CD4-positive, alpha-beta T cell treated with Interleukin-4 for 1 hour (primary cell): ENCODE measurements around the gene IL4R.
"Not testable (repeated sequence)": the region's sequence is repeated elsewhere in the genome, so short reads cannot be mapped to it uniquely, and the experiment has no call there.

Experiments used
- DNase-seq, 2 donors: peaks; one replicate each; pipeline ENCODE4 v3.0.0-alpha.2; 2020 to 2022

The IL4R gene

DNA sequence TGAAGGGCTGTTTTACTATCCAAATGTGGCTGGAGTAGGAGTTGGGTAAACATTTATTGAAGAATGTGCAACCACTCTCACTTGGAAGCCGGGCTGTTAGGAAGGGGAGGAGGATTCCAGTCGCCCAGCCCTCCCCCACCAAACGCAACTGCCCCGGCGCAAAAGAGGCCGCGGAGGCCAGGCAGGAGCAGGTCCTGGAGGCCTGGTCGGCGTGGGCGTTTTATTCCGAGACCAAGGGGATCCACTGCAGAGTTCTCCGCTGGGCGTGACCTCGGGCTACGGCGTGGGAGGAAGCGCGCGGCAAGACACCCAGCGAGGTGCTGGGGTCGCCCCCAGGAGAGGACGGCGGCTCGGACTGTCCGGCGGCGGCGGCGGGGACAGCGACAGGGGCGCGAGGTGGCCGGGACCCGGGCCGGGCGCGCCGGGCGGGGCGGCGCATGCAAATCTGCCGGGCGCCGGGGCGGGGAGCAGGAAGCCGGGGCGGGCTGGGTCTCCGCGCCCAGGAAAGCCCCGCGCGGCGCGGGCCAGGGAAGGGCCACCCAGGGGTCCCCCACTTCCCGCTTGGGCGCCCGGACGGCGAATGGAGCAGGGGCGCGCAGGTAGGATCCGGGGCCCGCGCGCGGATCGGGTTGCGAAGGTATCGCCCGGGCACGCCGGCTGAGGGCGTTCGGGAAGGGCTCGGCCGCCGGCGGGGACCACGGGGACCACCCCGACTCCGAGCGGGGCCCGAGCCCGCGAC lies at the start of gene IL4R:
TSS of gene IL4R (plus strand) at position 553 of the 739 bp plus-strand sequence. CDS start 26,230 bp downstream, outside the sequence.
- DNase-seq = peak; percentile 67 to 69

DNA sequence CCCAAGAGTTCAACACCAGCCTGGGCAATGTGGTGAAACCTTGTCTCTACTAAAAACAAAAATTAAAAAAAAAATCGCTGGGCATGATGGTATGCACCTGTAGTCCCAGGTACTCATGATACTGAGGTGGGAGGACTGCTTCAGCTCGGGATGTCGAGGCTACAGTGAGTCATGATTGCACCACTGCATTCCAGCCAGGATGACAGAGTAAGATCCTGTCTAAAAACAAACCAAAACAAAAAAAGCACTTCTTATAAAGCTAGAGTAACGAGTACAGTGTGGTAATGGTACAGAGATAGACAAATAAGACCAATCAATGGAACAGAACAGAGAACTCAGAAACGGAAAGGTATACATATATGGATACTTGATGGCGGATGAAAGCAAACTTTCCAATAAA lies 49.6 kb upstream of the IL4R start:
- DNase-seq = no peak

DNA sequence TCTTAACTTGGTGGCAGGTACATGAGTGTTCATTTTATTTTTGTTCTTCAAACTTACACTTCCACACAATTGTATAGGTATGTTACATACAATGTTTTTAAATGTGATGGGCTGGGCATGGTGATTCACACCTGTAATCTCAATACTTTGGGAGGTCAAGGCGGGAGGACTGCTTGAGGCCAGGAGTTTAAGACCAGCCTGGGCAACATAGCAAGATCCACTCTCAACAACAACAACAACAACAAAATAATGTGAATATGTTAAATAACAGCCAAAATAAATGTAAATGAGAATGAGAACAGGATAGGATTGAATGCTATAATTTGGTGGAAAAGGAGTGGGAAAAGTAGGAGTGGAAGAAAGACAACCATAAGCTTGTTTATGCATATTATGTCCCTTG lies 47.8 kb upstream of the IL4R start:
- DNase-seq = no peak

DNA sequence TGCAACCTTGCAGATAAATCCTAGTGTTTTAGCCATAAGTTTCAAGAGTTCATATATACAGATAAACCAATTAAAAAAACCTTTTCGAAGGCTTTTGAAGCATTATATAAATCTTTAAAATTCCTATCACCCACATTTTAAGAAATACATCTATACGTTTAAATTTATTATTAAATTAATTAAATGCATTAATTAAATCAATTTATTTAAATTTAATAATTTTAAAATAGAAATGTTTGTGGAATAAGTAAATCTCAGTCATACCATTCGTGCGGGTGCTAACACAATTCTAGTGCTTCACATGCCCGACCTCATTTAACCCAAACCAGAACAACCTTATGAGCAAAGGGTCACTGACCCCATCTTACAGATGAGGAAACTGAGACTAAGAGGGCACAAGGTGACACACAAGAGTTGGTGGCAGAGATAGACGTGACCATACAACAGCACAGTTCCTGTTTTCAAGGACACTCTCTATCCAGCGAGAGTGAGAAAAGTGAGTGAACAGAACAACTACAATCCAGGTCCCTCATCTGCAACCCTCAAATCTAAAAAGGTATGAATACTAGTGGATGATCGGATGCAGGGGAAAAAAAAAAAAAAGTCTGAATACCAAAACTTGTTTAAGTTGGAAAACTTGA lies 46.6 kb upstream of the IL4R start:
- no peak for DNase-seq

DNA sequence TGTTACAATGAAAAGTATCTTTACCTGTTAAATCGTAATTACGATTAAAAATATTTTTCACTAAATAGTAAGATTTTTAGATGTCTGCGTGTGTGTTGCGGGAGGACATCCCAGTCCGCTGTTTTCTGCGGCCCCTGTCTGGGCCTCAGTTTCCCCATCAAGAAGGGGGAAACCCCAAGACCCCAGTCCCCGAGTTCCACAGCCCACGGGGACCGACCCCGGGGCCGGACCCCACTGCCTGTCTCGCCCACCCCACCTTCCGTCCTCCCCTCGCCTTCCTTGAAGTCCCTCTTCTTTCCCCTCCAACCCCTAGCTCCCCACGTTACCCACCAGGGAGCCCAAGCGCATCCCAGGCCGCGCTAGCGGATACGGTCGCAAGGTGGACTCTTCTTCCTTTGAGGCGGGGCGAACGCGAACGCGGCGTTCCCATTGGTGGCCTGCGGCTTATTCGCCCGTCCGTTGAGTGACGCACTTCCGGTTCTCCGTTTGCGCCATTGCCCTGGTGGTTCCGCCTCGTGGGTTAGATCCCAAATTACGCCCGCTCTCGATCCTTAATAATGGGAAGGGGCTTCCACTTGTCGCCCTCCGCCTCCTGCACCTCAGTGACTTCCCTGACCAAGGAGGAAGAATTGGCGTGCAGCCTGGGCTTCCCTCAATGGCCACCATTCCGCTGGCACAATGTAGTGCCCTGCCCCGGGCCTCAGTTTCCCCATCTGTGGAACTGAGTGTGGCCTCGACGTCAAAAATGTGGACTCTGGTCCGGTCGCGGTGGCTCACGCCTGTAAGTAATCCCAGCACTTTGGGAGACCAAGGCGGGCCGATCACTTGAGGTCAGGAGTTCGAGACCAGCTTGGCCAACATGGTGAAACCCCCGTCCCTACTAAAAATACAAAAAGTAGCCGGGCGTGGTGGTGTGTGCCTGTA lies 45.1 kb upstream of the IL4R start, which contains the start of gene NSMCE1:
TSS of gene NSMCE1 (minus strand) at position 397 of the 924 bp plus-strand sequence. CDS start 11,202 bp downstream, outside the sequence.
- DNase-seq = peak; percentile 96 to 97

DNA sequence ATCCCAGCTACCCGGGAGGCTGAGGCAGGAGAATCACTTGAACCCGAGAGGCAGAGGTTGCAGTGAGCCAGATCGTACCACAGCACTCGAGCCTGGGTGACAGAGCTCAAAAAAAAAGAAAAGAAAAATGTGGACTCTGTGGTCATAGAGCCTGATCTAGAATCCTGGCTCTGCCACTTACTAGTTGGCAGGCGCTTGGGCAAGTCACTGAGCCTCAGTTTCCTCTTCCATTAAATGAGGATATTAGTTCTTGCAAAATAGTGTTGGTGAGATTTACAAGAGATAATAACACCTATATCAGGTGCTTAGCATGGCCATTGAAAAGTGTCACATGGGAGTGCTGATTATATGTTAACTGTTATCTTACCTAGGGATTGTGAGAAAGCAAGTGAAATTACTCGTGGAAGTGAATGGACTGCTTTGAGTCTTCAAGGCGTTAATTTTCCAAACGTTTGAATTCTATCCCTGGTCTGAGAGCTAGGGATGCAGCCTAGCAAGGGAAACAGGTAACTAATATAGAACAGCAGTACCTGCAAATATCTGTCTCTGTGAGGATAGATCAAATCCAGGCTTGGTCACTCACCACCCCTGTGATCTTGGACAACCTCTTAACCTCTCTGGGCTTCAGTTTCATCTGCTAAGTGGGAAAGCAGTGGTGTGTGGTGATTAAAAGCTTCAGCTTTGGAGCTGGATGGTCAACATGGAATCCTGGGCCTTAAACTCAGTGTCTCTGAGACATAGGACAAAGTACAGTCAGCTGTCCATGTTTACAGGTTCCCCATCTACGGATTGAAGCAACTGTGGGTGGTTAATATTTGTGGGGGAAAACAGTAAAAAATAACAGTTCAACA lies 44.2 kb upstream of the IL4R start:
- no peak for DNase-seq

DNA sequence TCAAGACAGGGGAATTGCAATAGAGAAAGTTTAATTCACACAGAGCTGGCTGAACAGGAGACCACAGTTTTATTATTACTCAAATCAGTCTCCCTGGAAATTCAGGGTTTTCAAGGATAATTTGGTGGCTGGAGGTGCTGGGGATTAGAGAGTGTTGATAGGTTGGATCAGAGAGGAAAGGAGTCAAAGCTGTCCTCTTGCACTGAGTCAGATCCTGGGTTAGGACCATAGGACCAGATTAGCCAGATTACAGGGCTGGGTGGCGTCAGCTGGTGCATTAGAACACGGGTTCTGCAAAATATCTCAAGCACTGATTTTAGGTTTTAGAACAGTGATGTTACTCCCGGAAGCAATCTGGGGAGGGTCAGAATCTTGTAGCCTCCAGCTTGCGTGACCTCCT lies 43.4 kb upstream of the IL4R start:
- DNase-seq = no peak

DNA sequence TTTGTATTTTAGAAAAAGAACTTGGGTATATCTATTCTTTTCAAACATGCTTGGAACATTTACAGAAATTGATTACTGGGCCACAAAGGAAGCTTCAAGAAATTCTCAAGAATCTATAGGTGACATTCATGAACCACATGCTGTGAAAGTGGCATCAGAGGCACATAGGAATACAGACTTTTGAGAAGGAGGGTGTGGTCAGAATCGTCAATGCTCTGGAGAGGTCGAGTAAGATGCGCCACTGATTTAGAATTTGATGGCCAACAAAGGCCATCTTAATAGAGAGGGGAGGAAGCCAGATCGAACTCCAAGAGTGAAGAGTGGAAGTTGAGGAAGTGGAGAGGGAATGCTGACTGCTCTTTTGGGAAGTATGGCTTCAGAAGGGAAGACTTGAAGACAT lies 41.7 kb upstream of the IL4R start:
- no peak for DNase-seq

DNA sequence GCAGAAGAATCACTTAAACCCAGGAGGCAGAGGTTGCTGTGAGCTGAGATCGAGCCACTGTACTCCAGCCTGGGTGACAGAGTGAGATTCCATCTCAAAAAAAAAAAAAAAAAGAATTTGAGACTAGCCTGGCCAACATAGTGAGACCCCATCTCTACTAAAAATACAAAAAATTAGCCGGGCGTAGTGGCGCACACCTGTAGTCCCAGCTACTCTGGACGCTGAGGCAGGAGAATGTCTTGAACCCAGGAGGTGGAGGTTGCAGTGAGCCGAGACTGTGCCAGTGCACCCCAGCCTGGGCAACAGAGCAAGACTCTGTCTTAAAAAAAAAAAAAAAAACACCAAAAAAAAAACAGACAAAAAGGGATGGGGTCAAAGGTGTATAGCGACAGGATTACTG lies 41.1 kb upstream of the IL4R start:
- DNase-seq = not testable (repeated sequence)

DNA sequence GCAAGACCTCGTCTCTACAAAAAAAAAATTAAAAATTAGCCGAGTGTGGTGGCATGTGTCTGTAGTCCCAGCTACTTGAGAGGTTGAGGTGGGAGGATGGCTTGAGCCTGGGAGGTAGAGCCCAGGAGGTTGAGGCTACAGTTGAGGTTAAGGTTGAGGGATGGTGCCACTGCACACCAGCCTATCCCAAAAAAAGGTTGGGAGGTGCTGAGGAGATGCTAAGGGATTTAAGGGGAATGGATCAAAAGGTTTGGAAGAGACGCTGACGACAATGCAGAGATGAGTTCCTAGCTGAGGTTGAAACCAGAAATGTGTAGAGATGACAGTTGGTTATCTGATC lies 40.5 kb upstream of the IL4R start:
- no peak for DNase-seq

DNA sequence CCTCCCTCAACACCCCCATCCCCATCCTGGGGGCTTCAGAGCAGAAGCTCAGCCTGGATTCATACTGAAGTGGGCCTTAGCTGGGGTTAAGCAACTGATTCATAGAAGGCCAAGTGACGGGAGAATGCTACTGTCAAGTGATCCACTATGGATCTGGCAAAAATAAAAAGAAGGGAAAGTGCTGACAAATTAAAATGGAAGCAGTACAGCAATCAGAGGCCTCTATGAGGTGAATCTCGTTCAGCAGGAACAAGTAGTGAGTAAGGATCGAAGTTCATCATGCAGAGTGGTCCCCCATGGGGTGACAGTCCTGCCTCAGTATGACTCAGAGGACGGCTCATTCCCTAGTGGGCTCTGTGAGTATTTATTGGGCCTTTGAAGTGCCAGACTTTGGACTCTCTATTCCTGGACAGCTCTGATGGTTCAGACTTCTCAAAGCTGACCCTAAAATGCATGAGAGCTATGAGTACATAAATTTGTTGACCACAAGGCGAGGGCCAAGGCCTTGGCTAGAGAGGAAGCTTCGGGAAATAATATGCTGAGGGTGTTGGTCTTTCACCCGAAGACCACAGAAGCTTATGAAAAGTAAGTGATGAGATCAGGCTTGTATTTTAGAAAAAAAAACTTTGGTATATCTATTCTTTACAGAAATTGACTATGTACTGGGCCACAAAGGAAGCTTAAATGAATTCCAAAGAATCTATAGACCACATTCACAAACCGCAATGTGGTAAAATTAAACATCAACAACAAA lies 39.9 kb upstream of the IL4R start:
- peak; percentile 49 to 82 for DNase-seq

DNA sequence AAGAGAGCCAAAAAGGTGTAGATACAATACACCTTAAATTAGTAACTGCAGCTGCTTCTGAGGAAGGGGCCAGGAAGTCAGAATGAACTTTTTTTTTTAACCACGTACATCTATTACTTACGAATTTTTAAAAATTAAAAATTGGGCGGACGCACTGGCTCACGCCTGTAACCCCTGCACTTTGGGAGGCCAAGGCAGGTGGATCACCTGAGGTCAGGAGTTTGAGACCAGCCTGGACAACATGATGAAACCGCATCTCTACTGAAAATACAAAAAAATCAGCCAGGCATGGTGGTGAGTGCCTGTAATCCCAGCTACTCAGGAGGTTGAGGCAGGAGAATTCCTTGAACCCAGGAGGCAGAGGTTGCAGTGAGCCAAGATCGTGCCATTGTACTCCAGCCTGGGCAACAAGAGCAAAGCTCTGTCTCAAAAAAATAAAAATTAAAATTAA lies 39.3 kb upstream of the IL4R start:
- peak in 1 of 2 donors; percentile 60 for DNase-seq

DNA sequence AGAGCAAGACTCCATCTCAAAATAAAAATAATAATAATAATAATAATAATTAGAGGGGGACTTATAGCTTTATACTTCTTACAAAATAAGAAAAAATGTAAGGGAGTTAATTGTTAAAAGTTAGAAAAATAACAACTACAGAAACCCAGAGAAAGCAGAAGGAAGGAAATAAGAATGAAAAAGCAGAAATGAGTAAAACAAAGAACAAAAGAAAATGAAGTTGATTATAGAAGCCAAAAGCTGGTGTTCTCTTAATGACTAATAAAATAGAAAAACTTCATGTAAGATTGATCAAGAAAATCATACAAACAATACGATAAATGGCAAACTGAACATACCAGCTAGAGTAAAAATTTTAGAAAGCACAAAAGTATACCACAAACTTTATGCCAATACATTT lies 38.4 kb upstream of the IL4R start:
- DNase-seq = no peak

DNA sequence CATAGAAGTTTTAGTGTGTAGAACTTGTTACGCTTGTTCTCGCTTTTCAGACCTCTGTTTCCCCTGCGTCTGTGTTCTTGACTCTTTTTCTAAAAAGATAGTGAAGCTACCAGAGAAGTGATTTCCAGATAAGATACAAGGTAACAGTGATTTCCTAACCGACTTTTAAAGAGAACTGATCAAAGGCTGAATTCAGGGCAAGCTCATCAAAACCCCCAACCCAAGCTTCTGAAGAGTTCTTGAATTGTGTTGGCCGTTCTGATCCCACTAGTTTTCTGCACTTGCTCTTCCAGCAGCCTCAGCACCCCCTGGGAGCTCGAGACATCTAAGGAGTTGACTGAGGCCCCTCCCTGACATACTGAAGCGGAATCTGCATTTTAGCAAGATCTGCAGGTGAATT lies 32.5 kb upstream of the IL4R start:
- DNase-seq = peak; percentile 66 to 67

DNA sequence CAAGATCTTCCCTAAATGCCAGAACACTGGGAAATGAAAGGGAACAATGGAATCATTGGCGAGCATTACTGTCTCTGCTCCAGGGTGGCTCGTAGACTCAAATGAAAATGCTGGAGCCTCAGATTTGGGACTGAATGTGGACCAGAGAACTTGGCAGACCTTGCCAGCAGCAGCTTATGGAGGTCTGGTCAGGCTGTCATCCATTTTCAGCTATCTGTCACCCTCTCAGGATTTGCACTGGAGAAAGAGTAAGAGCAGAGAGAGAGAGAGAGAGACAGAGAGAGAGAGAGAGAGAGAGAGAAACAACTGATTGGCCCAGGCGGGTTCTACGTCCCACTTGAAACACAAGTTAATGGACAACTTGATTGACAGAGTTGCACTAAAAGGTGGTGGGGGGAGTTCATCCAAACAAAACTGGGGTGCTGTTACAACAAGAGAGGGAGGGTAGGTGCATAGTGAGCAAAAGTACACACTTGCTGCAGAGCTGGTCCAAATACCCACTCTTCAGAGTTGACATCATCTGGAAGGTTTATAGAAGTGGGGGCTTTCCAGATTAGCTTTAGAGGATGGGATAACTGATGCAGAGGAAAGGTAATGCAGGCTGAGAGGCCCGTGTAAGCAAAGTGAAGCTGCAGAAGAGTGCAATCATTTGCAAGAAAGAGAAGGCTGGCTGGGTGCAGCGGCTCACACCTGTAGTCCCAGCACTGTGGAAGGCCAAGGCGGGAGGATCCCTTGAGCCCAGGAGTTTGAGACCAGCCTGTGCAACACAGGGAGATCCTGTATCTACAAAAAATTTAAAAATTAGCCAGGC lies 28.7 kb upstream of the IL4R start:
- no peak for DNase-seq

DNA sequence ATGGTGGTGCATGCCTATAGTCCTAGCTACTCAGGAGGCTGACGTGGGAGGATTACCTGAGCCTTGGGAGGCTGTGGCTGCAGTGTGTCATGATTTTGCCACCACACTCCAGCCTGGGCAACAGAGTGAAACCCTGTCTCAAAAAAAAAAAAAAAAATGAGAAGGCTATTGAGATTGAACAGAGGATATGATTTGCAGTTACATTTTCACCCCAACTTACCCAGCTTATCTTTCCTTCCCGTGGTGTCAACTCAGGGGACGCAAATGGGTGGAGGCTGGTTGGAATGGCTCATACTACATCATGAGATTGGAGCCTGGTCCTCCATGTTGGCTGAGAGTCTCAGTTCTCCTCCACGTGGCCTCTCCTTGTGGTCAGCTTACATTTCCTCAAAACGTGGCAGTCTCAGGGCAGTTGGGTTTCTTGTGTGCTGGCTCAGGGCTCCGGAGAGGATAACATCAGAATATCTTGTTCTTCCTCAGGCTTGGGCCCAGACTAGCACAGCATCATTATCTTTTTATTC lies 28.0 kb upstream of the IL4R start:
- no peak for DNase-seq

DNA sequence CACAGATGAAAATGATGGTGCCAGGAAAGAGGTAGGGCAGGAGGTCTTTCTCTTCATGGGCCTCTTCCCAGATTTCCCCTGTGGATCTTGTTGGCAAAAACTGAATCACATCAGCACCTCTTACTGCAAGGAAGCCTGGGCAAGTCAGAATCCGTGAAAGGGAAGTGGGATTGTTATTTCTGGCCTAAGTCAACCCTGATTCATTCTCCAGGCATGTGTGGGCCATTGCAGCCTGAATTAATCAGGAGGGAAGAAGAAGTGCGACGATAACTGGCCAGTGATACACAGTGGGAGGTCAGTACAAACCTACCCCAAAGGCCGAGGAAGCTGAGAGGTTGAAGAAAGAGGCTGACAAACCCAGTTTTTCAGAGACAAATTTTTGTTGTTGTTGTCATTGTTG lies 27.3 kb upstream of the IL4R start:
- DNase-seq = no peak

DNA sequence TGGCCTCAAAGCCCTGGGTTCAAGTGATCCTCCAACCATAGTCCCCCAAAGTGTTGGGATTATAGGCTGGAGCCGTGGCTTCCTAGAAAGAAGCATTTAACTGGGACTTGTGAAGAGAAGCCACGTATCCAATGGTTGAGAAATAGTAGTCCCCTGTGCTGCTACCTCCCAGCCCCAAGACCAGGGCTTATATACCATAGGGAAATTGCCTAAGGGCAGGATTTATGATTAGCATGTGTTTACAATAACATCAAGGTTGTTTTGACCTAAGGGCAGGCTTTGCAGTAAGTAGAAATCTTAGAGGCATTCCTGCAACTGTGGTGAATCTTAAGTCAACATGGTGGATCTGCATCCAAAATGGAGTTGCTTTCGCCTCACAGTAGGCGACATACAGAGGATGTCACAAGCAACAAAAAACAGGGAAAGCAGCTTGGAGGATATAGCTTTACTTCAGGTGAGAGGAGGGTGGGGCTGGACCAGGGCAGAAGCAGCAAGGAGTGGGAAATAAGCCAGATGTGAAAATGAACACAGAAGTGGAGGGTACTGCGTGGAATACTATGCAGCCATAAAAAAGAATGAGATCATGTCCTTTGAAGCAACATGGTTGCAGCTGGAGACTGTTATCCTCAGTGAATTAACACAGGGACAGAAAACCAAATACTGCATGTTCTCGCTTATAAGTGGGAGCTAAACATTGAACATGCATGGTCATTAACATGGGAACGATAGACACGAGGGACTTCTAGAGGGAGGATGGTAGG lies 26.5 kb upstream of the IL4R start:
- no peak for DNase-seq

DNA sequence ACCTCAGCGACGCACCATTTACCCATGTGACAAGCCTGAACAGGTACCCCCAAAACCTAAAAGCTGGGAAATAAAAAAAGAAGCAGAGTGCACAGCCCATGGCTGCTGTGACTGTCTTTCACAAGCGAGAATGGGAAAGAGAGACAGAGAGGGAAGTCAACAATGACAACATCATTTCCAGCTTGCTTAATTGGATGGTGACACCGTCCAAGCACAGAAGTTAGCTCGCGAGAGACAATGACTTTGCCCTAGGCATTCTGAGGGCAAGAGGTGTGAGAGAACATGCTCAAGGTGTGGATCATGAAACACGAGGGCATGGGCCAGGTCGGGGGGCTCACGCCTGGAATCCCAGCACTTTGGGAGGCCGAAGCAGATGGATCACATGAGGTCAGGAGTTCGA lies 25.9 kb upstream of the IL4R start:
- no peak for DNase-seq

DNA sequence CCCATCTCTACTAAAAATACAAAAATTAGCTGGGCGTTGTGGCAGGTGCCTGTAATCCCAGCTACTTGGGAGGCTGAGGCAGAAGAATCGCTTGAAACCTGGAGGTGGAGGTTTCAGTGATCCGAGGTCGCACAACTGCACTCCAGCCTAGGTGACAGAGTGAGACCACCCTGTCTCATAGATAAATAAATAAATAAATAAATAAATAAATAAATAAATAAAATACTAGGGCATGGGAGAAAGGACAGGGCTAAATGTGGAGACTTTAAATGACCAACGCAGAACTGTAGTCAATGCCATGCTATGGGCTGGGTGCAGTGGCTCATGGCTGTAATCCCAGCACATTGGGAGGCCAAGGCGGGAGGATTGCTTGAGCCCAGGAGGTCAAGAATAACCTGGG lies 25.5 kb upstream of the IL4R start:
- DNase-seq = not testable (repeated sequence)
